HUES64 (cell line): ENCODE data around the gene SSTR5.

Source experiments
- H3K27ac ChIP-seq: 2 replicates; pipeline ENCODE4 v1.7.0; 2013; ENCODE audit warnings: low read depth, low read length, inconsistent platforms
- H3K27me3 ChIP-seq: 2 replicates; pipeline ENCODE4 v1.6.1; 2013; ENCODE audit warnings: mild to moderate bottlenecking, low read length; ENCODE audit not compliant: insufficient read depth
- H3K36me3 ChIP-seq: 2 replicates; pipeline ENCODE4 v1.6.1; 2013; ENCODE audit warnings: mild to moderate bottlenecking, low read length; ENCODE audit not compliant: insufficient read depth
- H3K4me1 ChIP-seq: 2 replicates; pipeline ENCODE4 v1.6.1; 2013; ENCODE audit warnings: mild to moderate bottlenecking, low read length, moderate library complexity; ENCODE audit not compliant: insufficient read depth
- H3K4me3 ChIP-seq: 2 replicates; pipeline ENCODE4 v1.5.1; 2013; ENCODE audit warnings: mild to moderate bottlenecking, low read length, moderate library complexity
- H3K9ac ChIP-seq: 2 replicates; pipeline ENCODE4 v1.6.1; 2013; ENCODE audit warnings: mild to moderate bottlenecking, low read depth, low read length
- H3K9me3 ChIP-seq: 2 replicates; pipeline ENCODE4 v1.6.1; 2013; ENCODE audit warnings: low read depth, low read length; ENCODE audit not compliant: insufficient read depth
- WGBS: fragments of 150-250, 120-280 bp; methylation state at CpG from one replicate; pipeline ENCODE4 v1.1.7; 2013; ENCODE audit warnings: missing lambda C conversion rate; 5-methylcytosine and 5-hydroxymethylcytosine counted together

The SSTR5 gene

DNA sequence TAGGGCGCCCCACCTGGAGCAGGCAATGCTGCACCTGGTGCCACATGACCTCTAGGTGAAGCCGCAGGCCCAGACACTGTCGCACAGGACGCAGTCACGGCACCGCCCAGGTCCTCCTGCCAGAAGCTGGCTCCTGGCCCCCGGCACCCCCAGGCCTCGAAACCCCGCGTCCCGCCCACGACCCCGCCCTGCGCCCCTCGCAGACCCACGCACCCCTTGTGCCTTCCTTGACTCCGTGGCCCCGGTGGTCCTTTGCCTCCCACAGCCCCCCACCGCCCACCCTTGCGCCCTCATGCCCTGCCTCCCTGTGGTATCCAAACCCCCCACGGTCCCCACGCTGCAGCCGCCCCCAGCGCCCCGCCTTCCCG lies 29.8 kb downstream of the SSTR5 start:
- WGBS, result 89% methylated on average over 20 of the region's 26 CpGs
- Histone ChIP-seq H3K4me1 (no peaks in the 10 kb centered on the region), H3K27ac (no peak overlapping the region), H3K9ac (no peak overlapping the region), H3K36me3 (no peaks in the 10 kb centered on the region), H3K27me3 (no peaks in the 10 kb centered on the region; the same call in 1 of the 2 replicates), H3K4me3 (no peak overlapping the region), H3K9me3 (no peaks in the 10 kb centered on the region)

DNA sequence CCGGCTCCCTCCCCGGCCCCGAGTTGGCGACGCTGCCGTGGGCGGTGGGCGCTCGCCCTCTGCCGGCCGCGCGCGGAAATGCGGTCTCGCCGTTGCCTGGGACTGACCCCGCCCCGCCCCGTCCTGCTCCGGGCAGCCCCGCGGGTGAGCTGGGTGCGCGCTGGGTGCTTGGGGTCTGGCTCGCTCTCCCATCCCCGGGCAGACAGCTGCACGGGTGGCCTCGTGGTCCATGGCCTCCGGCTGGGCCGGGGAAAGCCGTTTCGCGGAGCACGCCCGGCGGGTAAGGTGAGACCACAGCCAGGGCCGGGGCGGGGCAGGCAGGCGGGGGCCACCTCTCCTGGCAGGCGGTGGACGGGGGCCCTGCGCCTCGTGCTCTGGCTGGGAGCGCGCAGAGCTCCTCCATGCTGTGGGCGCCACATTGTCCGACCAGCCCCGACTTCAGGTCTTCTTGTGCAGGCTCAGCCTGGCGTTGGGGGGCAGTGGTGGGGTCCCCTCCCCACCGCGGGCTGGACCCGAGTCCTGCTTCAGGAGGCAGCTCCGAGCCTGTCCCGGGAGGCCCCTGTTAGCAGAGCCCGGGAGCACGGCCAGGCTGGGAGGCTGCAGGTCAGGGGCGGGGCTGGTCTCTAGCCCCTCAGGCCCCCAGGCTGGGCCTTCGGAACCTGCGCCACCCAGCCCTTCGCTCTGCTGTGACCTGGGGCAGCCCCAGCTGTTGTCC lies 30.5 kb downstream of the SSTR5 start:
- Histone ChIP-seq H3K9ac (peak overlapping the region; percentile 58), H3K4me1 (no peaks in the 10 kb centered on the region), H3K27ac (no peak overlapping the region), H3K9me3 (no peaks in the 10 kb centered on the region), H3K27me3 (no peaks in the 10 kb centered on the region; the same call in 1 of the 2 replicates), H3K4me3 (peak overlapping the region; percentile 65), H3K36me3 (no peaks in the 10 kb centered on the region)
- WGBS, result 5% methylated on average over 60 of the region's 61 CpGs

DNA sequence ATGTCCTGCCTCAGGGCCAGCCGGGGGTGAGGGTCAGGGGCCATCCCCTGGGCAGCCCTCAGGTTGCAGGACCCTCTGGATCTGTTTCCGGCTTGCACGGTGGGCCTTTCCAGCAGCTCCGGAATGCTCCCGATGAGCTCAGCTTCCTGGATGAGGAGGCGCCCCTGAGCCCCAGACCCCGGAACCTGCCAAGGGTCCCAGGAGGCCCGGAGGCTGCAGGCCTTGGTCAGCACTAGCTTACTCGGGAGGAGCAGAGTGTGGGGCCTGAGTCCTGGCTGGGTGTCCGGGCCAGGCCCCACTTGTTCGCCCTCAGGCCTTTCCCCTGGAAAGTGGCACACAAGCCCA lies 31.1 kb downstream of the SSTR5 start:
- Histone ChIP-seq H3K36me3 (no peaks in the 10 kb centered on the region), H3K27me3 (no peaks in the 10 kb centered on the region; the same call in 1 of the 2 replicates), H3K27ac (no peak overlapping the region), H3K9me3 (no peaks in the 10 kb centered on the region), H3K4me3 (peak overlapping the region; percentile 65), H3K4me1 (no peaks in the 10 kb centered on the region), H3K9ac (peak overlapping the region; percentile 58)
- 64% methylated on average over 11 of the region's 11 CpGs for WGBS

DNA sequence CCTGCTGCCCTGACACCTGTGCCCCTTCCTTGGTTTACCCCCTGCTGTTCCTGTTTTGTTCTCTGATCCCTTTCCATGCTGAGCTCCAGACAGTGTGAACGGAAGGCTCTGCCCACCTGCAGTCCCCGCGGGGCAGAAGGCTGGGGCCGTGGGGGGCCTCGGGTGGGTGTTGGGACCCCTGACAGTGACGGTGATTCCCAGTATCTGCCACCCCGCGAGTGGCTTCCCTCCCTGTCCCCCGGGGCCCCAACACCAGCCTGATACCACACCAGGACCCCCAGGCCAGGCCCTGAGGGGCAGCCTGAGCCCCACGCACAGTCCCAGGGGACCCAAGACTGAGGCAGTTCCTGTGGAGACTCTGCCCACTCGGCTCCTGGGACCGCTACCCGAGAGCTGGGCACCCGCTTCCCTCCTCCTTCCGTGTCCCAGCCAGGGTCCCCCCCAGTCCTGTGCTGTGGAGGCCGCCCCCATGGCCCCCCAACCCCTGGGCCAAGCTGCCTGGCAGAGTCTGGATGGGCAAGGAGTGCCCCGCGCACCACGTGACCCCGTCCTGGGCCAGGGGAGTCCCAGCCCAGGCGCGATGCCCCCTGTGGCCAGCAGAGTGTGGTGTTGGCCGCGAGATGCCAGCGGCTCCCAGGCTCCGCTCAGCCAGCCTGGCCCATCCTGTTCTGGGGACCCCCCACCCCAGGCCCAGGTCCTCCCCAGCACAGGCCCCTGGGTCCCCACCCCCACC lies 33.5 kb downstream of the SSTR5 start:
- 45% methylated on average over 26 of the region's 26 CpGs for WGBS
- peaks cover 8% of the 10 kb centered on the region; the same call in 1 of the 2 replicates for H3K27me3 ChIP-seq
- H3K4me3 ChIP-seq, result no peak overlapping the region
- H3K27ac ChIP-seq, result no peak overlapping the region
- no peak overlapping the region for H3K9ac ChIP-seq
- H3K9me3 ChIP-seq, result no peaks in the 10 kb centered on the region
- H3K4me1 ChIP-seq, result no peaks in the 10 kb centered on the region
- H3K36me3 ChIP-seq, result no peaks in the 10 kb centered on the region

DNA sequence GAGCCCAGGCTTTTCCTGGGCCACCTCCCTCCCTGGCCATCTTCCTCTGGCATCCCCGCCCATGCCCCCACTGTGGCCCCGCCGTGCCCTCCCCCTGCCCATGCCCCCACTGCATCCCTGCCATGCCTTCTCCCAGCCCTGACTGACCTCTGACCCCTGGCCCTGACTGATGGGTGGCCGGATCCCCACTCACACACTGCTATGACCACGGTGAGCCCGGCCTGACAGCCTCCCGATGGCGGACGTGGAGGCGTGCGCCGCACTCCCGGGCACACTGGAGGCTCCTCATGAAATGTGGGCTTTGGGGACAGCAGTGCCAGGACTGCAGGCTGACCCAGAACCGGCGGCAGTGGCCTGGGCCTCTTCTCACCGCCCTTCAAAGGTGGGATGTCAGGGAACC lies 34.1 kb downstream of the SSTR5 start:
- no peaks in the 10 kb centered on the region for H3K9me3 ChIP-seq
- H3K27me3 ChIP-seq, result peaks cover 8% of the 10 kb centered on the region; the same call in 1 of the 2 replicates
- H3K4me3 ChIP-seq, result no peak overlapping the region
- WGBS, result 87% methylated on average over 16 of the region's 16 CpGs
- H3K36me3 ChIP-seq, result no peaks in the 10 kb centered on the region
- no peak overlapping the region for H3K9ac ChIP-seq
- H3K27ac ChIP-seq, result no peak overlapping the region
- H3K4me1 ChIP-seq, result no peaks in the 10 kb centered on the region

DNA sequence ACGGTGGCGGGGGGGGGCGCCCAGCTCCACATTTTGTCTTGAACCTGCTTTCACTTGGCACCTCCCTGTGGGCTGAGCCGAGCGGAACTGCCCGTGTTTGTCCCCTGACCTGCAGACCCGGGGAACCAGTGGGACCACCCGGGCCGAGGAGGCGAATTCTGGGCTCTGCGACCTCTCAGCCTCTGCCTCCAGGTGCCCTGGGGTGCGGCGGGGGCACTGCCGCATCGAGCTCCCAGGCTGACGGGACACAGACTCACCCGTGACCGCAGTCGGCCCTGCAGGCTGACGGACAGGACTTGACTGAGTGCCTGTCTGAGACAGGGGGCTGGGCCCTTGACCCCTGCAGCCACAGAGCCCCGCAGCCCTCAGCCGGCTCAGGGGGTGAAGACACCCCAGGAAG lies 34.6 kb downstream of the SSTR5 start:
- no peak overlapping the region for H3K4me3 ChIP-seq
- no peak overlapping the region for H3K9ac ChIP-seq
- H3K36me3 ChIP-seq, result no peaks in the 10 kb centered on the region
- H3K4me1 ChIP-seq, result no peaks in the 10 kb centered on the region
- H3K27ac ChIP-seq, result no peak overlapping the region
- WGBS, result 88% methylated on average over 22 of the region's 22 CpGs
- H3K9me3 ChIP-seq, result no peaks in the 10 kb centered on the region
- peaks cover 8% of the 10 kb centered on the region; the same call in 1 of the 2 replicates for H3K27me3 ChIP-seq

DNA sequence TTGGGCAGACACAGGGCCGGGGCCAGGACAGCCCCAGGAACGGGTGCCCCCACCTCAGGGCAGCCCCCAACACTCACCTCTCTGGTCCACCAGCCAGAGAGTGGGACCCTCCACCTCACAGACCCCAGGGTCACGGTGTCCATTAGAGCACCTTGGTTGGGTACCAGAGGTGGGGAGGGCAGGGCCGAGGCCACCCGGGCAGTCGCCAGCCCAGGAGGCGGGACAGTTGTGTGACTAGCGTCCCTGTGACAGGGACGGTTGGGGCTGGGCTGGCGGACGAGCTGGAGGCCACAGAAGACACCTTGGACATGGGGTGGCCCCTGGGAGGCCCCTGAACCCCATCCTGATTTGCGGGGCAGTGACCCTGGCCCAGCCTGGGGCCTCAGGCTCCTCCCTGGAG lies 35.2 kb downstream of the SSTR5 start:
- H3K4me3 ChIP-seq, result no peak overlapping the region
- WGBS, result 88% methylated on average over 12 of the region's 12 CpGs
- no peak overlapping the region for H3K9ac ChIP-seq
- no peaks in the 10 kb centered on the region for H3K9me3 ChIP-seq
- no peaks in the 10 kb centered on the region for H3K36me3 ChIP-seq
- H3K27ac ChIP-seq, result no peak overlapping the region
- no peaks in the 10 kb centered on the region for H3K4me1 ChIP-seq
- H3K27me3 ChIP-seq, result peaks cover 8% of the 10 kb centered on the region; the same call in 1 of the 2 replicates

DNA sequence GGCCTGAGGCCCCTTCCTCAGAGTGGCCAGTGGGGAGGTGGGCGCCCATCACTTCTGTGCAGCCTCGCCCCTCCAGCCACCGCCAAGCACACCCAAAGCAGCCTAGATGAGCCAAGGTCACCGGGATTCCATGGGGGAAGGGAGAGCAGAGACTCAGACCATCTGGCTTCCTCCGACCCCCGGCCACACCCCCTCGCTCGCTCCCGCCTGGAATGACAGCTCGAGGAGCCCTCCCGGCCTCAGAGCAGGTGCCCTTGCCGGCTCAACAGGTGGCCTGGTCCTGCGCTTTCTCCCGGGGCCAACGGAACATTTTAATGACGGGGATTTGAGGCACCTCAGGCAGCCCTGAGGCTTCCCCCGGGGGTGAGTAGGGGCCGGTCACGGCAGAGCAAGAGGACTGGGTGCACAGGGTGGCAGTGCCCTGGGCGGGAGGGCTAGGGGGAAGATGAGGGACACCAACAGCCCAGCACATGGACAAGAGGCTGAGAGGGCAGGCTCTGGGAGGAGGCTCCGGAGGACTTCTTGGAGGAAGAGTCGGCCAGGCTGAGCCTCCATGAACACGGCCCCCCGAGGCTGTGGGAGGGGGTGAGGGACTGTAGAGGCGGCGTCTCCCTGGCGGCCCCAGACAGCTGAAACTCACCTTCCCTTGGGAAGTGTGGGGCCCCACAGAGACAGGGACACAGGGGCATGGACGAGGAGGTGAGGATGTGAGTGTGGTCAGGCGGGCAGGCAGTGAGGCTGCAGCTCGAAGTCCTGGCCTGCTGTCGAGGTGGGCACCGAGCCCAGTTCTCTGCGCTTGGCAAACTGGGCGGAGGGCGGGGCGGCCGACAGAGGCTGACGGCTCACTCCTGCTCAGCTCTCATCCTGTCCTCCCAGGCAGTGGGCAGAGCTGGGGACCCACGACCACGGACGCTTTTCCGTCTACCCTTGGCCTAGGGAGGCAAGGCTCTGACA lies 36.0 kb downstream of the SSTR5 start:
- Histone ChIP-seq H3K27me3 (peaks cover 8% of the 10 kb centered on the region; the same call in 1 of the 2 replicates), H3K27ac (no peak overlapping the region), H3K9ac (no peak overlapping the region), H3K4me1 (no peaks in the 10 kb centered on the region), H3K4me3 (no peak overlapping the region), H3K36me3 (no peaks in the 10 kb centered on the region), H3K9me3 (no peaks in the 10 kb centered on the region)
- WGBS, result 72% methylated on average over 42 of the region's 42 CpGs

DNA sequence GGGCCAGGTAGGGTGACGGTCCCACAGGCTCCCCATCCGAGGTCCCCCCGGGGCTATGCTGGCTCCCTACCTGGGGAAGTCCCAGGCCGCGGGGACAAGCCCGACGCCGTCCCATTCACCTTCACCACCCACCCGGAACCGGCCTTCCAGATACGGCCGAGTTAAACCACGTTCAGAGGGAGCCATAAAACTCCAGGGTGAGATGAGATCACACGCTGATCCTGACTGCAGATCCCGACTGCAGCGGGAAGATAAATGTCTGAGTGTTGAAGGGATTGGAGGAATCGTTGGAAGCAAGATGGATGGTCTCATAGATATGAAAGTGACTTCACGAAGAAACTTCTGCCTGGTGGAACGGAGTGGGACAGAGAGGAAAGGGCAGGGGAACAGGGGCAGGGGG lies 37.1 kb downstream of the SSTR5 start:
- Histone ChIP-seq H3K4me3 (no peak overlapping the region), H3K4me1 (no peaks in the 10 kb centered on the region), H3K27me3 (peaks cover 8% of the 10 kb centered on the region; the same call in 1 of the 2 replicates), H3K36me3 (no peaks in the 10 kb centered on the region), H3K9ac (no peak overlapping the region), H3K9me3 (no peaks in the 10 kb centered on the region), H3K27ac (no peak overlapping the region)
- WGBS, result 86% methylated on average over 19 of the region's 19 CpGs

DNA sequence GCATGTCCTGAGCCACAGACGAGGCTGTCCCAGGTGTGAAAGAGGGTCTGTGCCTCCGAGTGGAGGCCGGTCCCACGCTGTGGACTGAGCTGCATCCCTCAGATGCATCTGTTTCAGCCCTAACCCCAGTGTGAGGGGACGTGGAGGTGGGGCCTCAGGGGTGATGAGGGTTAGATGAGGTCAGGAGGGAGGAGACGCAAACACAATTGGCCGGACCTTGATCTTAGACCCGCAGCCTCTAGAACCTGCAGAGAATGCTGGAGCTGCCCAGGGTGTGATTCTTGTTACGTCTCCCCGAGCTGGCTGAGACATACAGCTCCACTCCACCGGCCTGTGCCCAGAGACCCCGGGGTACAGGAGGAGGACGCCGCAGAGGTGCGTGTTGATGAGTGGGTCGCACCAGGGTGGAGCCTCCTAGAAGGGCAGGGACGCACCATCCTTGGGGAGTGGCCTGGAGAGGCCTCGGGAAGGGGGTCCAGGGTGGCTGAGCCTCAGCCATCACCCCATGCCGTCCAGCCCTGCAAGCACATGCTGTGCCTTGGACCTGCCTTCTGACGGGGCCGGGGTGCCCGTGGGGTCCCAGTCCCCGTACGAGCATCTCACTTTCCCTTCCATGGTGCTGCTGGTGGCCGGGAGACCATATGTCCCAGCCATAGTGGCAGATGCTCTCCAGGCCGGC lies 40.1 kb downstream of the SSTR5 start:
- Histone ChIP-seq H3K4me1 (no peaks in the 10 kb centered on the region), H3K4me3 (no peak overlapping the region), H3K9me3 (no peaks in the 10 kb centered on the region), H3K36me3 (no peaks in the 10 kb centered on the region), H3K27ac (no peak overlapping the region), H3K27me3 (peaks cover 8% of the 10 kb centered on the region; the same call in 1 of the 2 replicates), H3K9ac (no peak overlapping the region)
- 88% methylated on average over 26 of the region's 26 CpGs for WGBS
